Osteoblast (primary cell): ENCODE data around the gene TMPRSS13. TPM values are rescaled to one million over a fixed set of nuclear protein-coding genes. Genes with fewer than 3 reads are reported as not detected.

Source experiments
- DNase-seq: peaks from one replicate; pipeline ENCODE4 v3.0.0; 2011; ENCODE audit warnings: low spot score, mixed read lengths; ENCODE audit not compliant: insufficient read length; ENCODE audit errors: missing footprints
- H2AFZ ChIP-seq: 2 replicates; pipeline ENCODE4 v1.6.0; 2011; ENCODE audit warnings: mild to moderate bottlenecking, low read length
- H3K27ac ChIP-seq: 2 replicates; pipeline ENCODE4 v1.5.1; 2011; ENCODE audit warnings: mild to moderate bottlenecking, low read depth, low read length, moderate library complexity
- H3K27me3 ChIP-seq: 2 replicates; pipeline ENCODE4 v1.6.0; 2012; ENCODE audit warnings: mild to moderate bottlenecking, control low read depth, inconsistent platforms, low read length, moderate library complexity; ENCODE audit not compliant: insufficient read depth
- H3K36me3 ChIP-seq: 2 replicates; pipeline ENCODE4 v1.5.1; 2011; ENCODE audit warnings: mild to moderate bottlenecking, low read length, control low read depth, moderate library complexity; ENCODE audit not compliant: insufficient read depth
- H3K4me1 ChIP-seq: 2 replicates; pipeline ENCODE4 v1.5.1; 2011; ENCODE audit warnings: mild to moderate bottlenecking, low read length, control low read depth, moderate library complexity; ENCODE audit not compliant: insufficient read depth
- H3K4me2 ChIP-seq: 2 replicates; pipeline ENCODE4 v1.6.0; 2011; ENCODE audit warnings: mild to moderate bottlenecking, low read length; ENCODE audit not compliant: insufficient read depth
- H3K4me3 ChIP-seq: fragments of 200-600 bp; sonication (generic); 3 replicates; pipeline ENCODE4 v1.5.1; 2012; ENCODE audit warnings: mild to moderate bottlenecking, low read length, inconsistent platforms; ENCODE audit not compliant: insufficient read depth
- H3K79me2 ChIP-seq: 2 replicates; pipeline ENCODE4 v1.6.0; 2012; ENCODE audit warnings: mild to moderate bottlenecking, low read length, control low read depth, inconsistent platforms; ENCODE audit not compliant: insufficient read depth
- H3K9me3 ChIP-seq: 2 replicates; pipeline ENCODE4 v1.5.1; 2011; ENCODE audit warnings: low read depth, low read length, control low read depth
- H4K20me1 ChIP-seq: 2 replicates; pipeline ENCODE4 v1.6.0; 2012; ENCODE audit warnings: mild to moderate bottlenecking, low read length, control low read depth; ENCODE audit not compliant: insufficient read depth
- total RNA-seq: library from RNA; depleted of rRNA; stranded (reverse); fragments of >200 nt; gene quantifications from 2 replicates; pipeline ENCODE4 v1.2.3, GENCODE V29; 2012
- TF ChIP-seq, protein P1 (sequence below): IDR thresholded peaks from 2 replicates; pipeline ENCODE4 v1.5.1; 2011; ENCODE audit warnings: mild to moderate bottlenecking, low read depth, low read length, moderate library complexity; ENCODE audit errors: extremely low read depth

Gene TMPRSS13
- total RNA-seq, 1 donor = not detected

DNA sequence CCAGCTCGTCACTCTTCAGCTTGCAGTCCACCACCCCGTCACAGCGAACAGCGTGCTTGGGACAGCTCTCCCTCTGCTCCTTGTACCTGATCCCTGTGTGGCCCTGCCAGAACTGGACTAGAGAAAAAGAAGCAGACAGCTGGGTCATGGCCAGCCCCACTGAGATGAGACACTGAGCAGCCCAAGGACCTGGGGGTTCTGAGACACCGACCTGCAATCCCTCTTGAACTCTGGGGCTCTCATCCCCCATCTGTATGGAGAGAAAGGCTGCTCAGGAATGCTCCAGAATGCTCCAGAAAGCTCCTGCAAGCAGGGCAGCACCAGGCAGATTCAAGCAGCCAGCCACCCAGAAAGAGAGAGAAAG lies 14.8 kb downstream of the TMPRSS13 start:
- TF ChIP-seq, protein P1, sequence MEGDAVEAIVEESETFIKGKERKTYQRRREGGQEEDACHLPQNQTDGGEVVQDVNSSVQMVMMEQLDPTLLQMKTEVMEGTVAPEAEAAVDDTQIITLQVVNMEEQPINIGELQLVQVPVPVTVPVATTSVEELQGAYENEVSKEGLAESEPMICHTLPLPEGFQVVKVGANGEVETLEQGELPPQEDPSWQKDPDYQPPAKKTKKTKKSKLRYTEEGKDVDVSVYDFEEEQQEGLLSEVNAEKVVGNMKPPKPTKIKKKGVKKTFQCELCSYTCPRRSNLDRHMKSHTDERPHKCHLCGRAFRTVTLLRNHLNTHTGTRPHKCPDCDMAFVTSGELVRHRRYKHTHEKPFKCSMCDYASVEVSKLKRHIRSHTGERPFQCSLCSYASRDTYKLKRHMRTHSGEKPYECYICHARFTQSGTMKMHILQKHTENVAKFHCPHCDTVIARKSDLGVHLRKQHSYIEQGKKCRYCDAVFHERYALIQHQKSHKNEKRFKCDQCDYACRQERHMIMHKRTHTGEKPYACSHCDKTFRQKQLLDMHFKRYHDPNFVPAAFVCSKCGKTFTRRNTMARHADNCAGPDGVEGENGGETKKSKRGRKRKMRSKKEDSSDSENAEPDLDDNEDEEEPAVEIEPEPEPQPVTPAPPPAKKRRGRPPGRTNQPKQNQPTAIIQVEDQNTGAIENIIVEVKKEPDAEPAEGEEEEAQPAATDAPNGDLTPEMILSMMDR = no peak
- H4K20me1 ChIP-seq = no peaks in the 10 kb centered on the region

DNA sequence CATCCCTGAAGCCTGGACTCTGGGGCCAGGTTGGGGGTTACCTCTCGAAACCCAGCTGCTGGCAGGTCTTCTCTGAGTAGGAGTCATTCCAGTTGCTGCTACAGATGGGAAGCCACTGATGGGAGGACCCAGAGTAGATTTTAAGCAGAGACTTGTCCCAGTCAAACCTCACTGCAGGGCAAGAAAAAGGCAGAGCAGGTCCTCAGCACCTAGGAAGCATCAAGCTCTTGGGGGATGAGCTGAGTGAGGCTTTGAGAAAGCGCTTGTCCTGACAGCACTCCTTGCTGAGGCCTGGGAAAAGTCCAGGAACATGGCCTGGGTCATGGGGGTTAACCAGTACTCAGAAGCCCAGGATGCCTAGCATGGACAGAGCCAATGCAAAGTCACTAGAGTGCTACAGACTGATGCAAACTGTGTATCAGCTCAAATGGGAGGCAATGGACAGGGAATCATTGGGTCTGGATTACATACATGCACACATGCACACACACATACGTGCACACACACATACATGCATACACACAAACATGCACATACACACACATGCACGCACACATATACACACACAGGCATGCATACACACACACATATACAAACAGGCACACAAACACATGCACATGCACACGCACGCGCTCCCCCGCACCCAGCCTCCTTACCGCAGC lies 15.3 kb downstream of the TMPRSS13 start:
- no peaks in the 10 kb centered on the region for H3K4me1 ChIP-seq
- H3K27ac ChIP-seq = no peak overlapping the region
- H3K9me3 ChIP-seq = no peaks in the 10 kb centered on the region
- no peaks in the 10 kb centered on the region for H3K79me2 ChIP-seq
- no peak overlapping the region for H2AFZ ChIP-seq
- no peaks in the 10 kb centered on the region for H3K27me3 ChIP-seq
- H4K20me1 ChIP-seq = no peaks in the 10 kb centered on the region
- TF ChIP-seq, protein P1 = no peak
- no peak overlapping the region for H3K4me3 ChIP-seq
- no peak for DNase-seq
- H3K4me2 ChIP-seq = no peak overlapping the region
- H3K36me3 ChIP-seq = no peaks in the 10 kb centered on the region

More for the DNA sequence above, 14.8 kb downstream of the TMPRSS13 start:
- Histone ChIP-seq H3K4me1 (no peaks in the 10 kb centered on the region), H3K27me3 (no peaks in the 10 kb centered on the region), H2AFZ (no peak overlapping the region), H3K4me3 (no peak overlapping the region), H3K79me2 (no peaks in the 10 kb centered on the region), H3K4me2 (no peak overlapping the region), H3K9me3 (no peaks in the 10 kb centered on the region), H3K36me3 (no peaks in the 10 kb centered on the region), H3K27ac (no peak overlapping the region)
- peak; percentile 70 for DNase-seq

DNA sequence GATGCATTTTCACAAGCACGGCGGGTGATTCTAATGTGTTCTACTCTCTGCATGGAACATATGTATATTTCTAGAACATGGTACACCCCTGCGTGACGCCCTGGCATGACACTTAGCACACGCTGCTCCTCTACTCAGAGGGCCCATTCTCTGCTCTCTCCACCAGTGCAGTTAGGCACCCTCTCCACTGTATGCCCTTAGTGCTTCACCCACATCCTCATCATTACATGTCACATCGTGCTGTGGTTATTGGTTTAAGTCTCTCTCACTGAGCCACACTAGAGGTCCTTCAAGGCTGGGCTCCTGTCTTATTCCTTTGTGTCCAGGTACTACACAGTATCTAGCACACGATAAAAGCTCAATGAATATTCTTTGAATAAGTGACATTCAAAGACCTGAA lies 16.7 kb downstream of the TMPRSS13 start:
- no peak overlapping the region for H3K4me2 ChIP-seq
- no peak overlapping the region for H2AFZ ChIP-seq
- no peak for DNase-seq
- H3K79me2 ChIP-seq = no peaks in the 10 kb centered on the region
- H3K27ac ChIP-seq = no peak overlapping the region
- H3K4me1 ChIP-seq = no peaks in the 10 kb centered on the region
- H3K9me3 ChIP-seq = no peaks in the 10 kb centered on the region
- no peak overlapping the region for H3K4me3 ChIP-seq
- no peaks in the 10 kb centered on the region for H4K20me1 ChIP-seq
- H3K36me3 ChIP-seq = no peaks in the 10 kb centered on the region
- no peaks in the 10 kb centered on the region for H3K27me3 ChIP-seq
- TF ChIP-seq, protein P1 = no peak

DNA sequence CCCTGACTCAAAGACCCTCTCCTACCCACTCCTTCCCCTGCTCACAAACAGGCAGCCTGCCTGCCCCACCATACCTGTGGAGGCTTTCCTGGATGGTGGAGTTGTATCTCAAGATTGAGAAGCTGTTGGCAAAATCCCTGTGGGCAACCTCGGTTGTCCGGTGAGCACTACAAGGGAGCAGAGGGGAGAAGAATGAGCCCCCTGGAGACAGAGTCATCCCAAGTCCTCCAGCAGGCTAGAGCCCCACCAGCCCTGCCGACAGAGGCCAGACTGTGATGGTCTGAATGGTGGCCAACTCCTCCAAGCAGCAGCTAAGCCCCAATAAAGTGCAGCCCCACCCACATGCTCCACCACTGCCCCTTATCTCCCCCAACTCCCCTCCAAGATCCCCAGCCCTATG lies 17.5 kb downstream of the TMPRSS13 start:
- H3K27me3 ChIP-seq = no peaks in the 10 kb centered on the region
- no peak overlapping the region for H3K4me2 ChIP-seq
- DNase-seq = peak; percentile 21
- no peaks in the 10 kb centered on the region for H4K20me1 ChIP-seq
- H3K9me3 ChIP-seq = no peaks in the 10 kb centered on the region
- H3K79me2 ChIP-seq = no peaks in the 10 kb centered on the region
- no peak overlapping the region for H3K4me3 ChIP-seq
- TF ChIP-seq, protein P1 = no peak
- no peaks in the 10 kb centered on the region for H3K4me1 ChIP-seq
- H2AFZ ChIP-seq = no peak overlapping the region
- H3K27ac ChIP-seq = no peak overlapping the region
- H3K36me3 ChIP-seq = no peaks in the 10 kb centered on the region
